H1 (cell line): ENCODE measurements around the gene TIMM22. TPM values are rescaled to one million over a fixed set of nuclear protein-coding genes. Genes with fewer than 3 reads are reported as not detected.

Experiments used
- CHD7 ChIP-seq: fragments of 300-600 bp; sonication (generic); IDR thresholded peaks from 2 replicates; pipeline ENCODE4 v1.7.1; 2012; ENCODE audit warnings: low read length, moderate library complexity, mild to moderate bottlenecking, inconsistent platforms; ENCODE audit not compliant: insufficient replicate concordance
- GTF2F1 ChIP-seq: IDR thresholded peaks from 2 replicates; pipeline ENCODE4 v1.6.1; 2012; ENCODE audit warnings: low read depth, low read length, improper control_type of control experiment, borderline replicate concordance
- KDM1A ChIP-seq: fragments of 200-600, 300-600 bp; sonication (generic); IDR thresholded peaks from 2 replicates; pipeline ENCODE4 v1.7.1; 2016; ENCODE audit warnings: mild to moderate bottlenecking, low read length, borderline replicate concordance
- KDM5A ChIP-seq: fragments of 200-600 bp; IDR thresholded peaks from 2 replicates; pipeline ENCODE4 v1.7.1; 2012; ENCODE audit warnings: mild to moderate bottlenecking, low read length, inconsistent platforms, mixed read lengths
- POLR2A ChIP-seq, 2 experiments: IDR thresholded peaks; 1 replicate in 1 of 2; 2 replicates in 1 of 2; pipeline ENCODE4 v1.6.1; 2011; ENCODE audit warnings: low read depth in 2 of 2, low read length in 2 of 2, mild to moderate bottlenecking in 2 of 2; ENCODE audit errors: control extremely low read depth in 1 of 2
- RFX5 ChIP-seq: IDR thresholded peaks from 2 replicates; pipeline ENCODE4 v1.6.1; 2011; ENCODE audit warnings: low read depth, low read length, improper control_type of control experiment, borderline replicate concordance
- RNF2 ChIP-seq: fragments of 200-900, 300-1000 bp; sonication (generic); IDR thresholded peaks from 2 replicates; pipeline ENCODE4 v1.7.1; 2016; ENCODE audit warnings: borderline replicate concordance, low read depth, mild to moderate bottlenecking, antibody characterized with exemption, low read length; ENCODE audit not compliant: poor library complexity, severe bottlenecking; ENCODE audit errors: missing control alignments
- SP1 ChIP-seq: IDR thresholded peaks from 2 replicates; pipeline ENCODE4 v1.6.1; 2011; ENCODE audit warnings: low read depth, low read length
- TAF7 ChIP-seq: optimal IDR thresholded peaks from 2 replicates; pipeline ENCODE3; 2011; ENCODE audit warnings: low read depth, mild to moderate bottlenecking, inconsistent platforms, low read length, moderate library complexity, borderline replicate concordance
- TCF12 ChIP-seq: IDR thresholded peaks from 2 replicates; pipeline ENCODE4 v1.6.1; 2011; ENCODE audit warnings: low read depth, mild to moderate bottlenecking, low read length
- polyA plus RNA-seq, 7 experiments: library from polyadenylated mRNA; depleted of rRNA in 3 of 7; stranded (reverse) in 5 of 7; unstranded in 2 of 7; fragments of >200 nt in 5 of 7; fragments of 200-250 nt in 2 of 7; gene quantifications; 1 replicate in 5 of 7; 2 replicates in 1 of 7; 4 replicates in 1 of 7; pipeline versions ENCODE4 v1.2.1 to v1.2.3, GENCODE V29; 2011 to 2013; ENCODE audit warnings: missing spikeins in 2 of 7, mixed read lengths in 2 of 7
- total RNA-seq: library from RNA; stranded (reverse); fragmentation: NEBNext Ultra II Directional; extraction: Animal tissue kit (Norgen Biotek cat#: 25700); gene quantifications from 2 replicates; pipeline ENCODE4 v1.2.1, GENCODE V29; 2021

Gene TIMM22
- total and polyA plus RNA-seq, 2 of the 8 experiments (the other 6 are each of a cell fraction or from before 2014, with no cell fraction given): 13.8 to 17.4 TPM

GRCh38 chr17:1004769-1005295 lies 7.9 kb downstream of the TIMM22 start (continued):
- TF ChIP-seq CHD7 (no peak), KDM1A (no peak), RFX5 (no peak), GTF2F1 (no peak), KDM5A (no peak), TCF12 (no peak), TAF7 (no peak), SP1 (no peak), RNF2 (no peak), POLR2A (IDR thresholded peaks at IDR 0.05; ENCODE audit: control extremely low read depth in 1 of 2, low read depth in 2 of 2, low read length in 2 of 2) (no peak)
